ENCODE data around the gene CDH15. TPM values are rescaled to one million over a fixed set of nuclear protein-coding genes. Genes with fewer than 3 reads are reported as not detected.

CDH15 gene
- total and polyA plus RNA-seq, 2 of the 13 experiments (the other 11 are each of a cell fraction or from before 2014, with no cell fraction given), result 0.74 to 2.2 TPM

DNA sequence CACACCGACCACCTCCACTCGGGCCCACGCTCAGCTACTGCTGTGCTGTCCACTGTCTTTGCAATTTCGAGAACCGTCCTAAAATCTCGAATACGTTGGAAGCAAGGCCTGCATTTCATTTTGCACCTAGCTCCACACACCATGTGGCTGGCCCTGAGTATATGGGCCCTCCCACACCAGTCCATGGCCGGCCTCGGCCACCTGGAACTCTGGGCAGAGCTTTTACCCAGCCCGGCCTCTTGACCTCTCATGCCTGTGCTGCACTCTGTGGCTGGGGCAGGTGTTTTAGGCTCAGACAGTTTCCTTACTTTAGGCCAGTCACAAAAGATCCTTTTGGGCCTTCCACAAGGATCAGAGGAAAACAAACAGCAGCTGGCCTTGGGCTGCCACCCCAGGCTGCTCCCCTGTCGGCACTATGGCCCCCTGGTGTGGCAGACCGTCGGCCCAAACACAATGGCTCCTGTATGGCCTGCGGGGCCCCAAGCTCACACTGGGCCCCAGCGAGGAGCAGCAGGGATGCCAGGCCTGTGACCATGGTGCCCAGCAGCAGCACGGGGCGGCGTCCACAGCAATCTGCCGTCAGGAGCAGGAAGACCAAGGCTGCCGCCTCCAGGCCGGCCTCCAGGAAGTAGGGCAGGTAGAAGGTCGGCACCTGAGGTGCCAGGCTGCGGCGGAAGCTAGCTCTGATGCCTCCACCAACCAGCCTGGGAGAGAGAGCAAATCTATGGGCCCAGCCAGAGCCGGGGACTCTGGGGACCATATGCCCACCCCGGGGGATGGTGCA is 26.3 kb downstream of the CDH15 start (continued):
- TF ChIP-seq EP300 (IDR thresholded peaks at IDR 0.05; ENCODE audit: low read depth in 2 of 2, low read length in 2 of 2) (peak; percentile 81 to 85; a peak in 2 of 4 replicates), EP300 (CRISPR knock-in tag; IDR thresholded peaks at IDR 0.05; ENCODE audit: borderline replicate concordance) (peak; percentile 94), MAFK (conservative IDR thresholded peaks at IDR 0.05 in 1 of 2, IDR thresholded peaks at IDR 0.05 in 1 of 2; ENCODE audit: low read length in 2 of 2) (no peak), RXRB (CRISPR knock-in tag; IDR thresholded peaks at IDR 0.05; ENCODE audit: borderline replicate concordance) (peak; percentile 82), ETV5 (CRISPR knock-in tag; IDR thresholded peaks at IDR 0.05; ENCODE audit: borderline replicate concordance) (no peak; the same call in 1 of the 2 replicates), ASH2L (IDR thresholded peaks at IDR 0.05; ENCODE audit: insufficient read length, low read depth, low read length) (peak; percentile 70), MEIS2 (CRISPR knock-in tag; IDR thresholded peaks at IDR 0.05) (peak; percentile 58), TOE1 (CRISPR knock-in tag; IDR thresholded peaks at IDR 0.05) (no peak), RFXAP (CRISPR knock-in tag; IDR thresholded peaks at IDR 0.05; ENCODE audit: borderline replicate concordance) (peak; percentile 12; the same call in 1 of the 2 replicates), MAFF (IDR thresholded peaks at IDR 0.05; ENCODE audit: low read depth, low read length) (no peak), NR1H2 (CRISPR knock-in tag; IDR thresholded peaks at IDR 0.05; ENCODE audit: borderline replicate concordance, low read depth) (no peak), ZZZ3 (CRISPR knock-in tag; IDR thresholded peaks at IDR 0.05; ENCODE audit: borderline replicate concordance) (0 out of 2 replicates have a peak, but pooled peaks have one; percentile 54), ZNF484 (CRISPR knock-in tag; IDR thresholded peaks at IDR 0.05; ENCODE audit: borderline replicate concordance, low read depth) (no peak; the same call in 1 of the 2 replicates), FOXK1 (CRISPR knock-in tag; IDR thresholded peaks at IDR 0.05; ENCODE audit: borderline replicate concordance, low read depth) (0 out of 2 replicates have a peak, but pooled peaks have one; percentile 54), ZBTB43 (CRISPR knock-in tag; conservative IDR thresholded peaks at IDR 0.05) (peak; percentile 60; the same call in 1 of the 2 replicates), GATAD1 (CRISPR knock-in tag; IDR thresholded peaks at IDR 0.05) (peak; percentile 71), PCBP2 (optimal IDR thresholded peaks at IDR 0.05; ENCODE audit: low read depth, low read length, poor library complexity, severe bottlenecking) (no peak)
- TF ChIP-seq, protein P1, sequence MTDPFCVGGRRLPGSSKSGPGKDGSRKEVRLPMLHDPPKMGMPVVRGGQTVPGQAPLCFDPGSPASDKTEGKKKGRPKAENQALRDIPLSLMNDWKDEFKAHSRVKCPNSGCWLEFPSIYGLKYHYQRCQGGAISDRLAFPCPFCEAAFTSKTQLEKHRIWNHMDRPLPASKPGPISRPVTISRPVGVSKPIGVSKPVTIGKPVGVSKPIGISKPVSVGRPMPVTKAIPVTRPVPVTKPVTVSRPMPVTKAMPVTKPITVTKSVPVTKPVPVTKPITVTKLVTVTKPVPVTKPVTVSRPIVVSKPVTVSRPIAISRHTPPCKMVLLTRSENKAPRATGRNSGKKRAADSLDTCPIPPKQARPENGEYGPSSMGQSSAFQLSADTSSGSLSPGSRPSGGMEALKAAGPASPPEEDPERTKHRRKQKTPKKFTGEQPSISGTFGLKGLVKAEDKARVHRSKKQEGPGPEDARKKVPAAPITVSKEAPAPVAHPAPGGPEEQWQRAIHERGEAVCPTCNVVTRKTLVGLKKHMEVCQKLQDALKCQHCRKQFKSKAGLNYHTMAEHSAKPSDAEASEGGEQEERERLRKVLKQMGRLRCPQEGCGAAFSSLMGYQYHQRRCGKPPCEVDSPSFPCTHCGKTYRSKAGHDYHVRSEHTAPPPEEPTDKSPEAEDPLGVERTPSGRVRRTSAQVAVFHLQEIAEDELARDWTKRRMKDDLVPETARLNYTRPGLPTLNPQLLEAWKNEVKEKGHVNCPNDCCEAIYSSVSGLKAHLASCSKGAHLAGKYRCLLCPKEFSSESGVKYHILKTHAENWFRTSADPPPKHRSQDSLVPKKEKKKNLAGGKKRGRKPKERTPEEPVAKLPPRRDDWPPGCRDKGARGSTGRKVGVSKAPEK (CRISPR knock-in tag; IDR thresholded peaks at IDR 0.05; ENCODE audit: borderline replicate concordance), result no peak
- TF ChIP-seq, protein P2, sequence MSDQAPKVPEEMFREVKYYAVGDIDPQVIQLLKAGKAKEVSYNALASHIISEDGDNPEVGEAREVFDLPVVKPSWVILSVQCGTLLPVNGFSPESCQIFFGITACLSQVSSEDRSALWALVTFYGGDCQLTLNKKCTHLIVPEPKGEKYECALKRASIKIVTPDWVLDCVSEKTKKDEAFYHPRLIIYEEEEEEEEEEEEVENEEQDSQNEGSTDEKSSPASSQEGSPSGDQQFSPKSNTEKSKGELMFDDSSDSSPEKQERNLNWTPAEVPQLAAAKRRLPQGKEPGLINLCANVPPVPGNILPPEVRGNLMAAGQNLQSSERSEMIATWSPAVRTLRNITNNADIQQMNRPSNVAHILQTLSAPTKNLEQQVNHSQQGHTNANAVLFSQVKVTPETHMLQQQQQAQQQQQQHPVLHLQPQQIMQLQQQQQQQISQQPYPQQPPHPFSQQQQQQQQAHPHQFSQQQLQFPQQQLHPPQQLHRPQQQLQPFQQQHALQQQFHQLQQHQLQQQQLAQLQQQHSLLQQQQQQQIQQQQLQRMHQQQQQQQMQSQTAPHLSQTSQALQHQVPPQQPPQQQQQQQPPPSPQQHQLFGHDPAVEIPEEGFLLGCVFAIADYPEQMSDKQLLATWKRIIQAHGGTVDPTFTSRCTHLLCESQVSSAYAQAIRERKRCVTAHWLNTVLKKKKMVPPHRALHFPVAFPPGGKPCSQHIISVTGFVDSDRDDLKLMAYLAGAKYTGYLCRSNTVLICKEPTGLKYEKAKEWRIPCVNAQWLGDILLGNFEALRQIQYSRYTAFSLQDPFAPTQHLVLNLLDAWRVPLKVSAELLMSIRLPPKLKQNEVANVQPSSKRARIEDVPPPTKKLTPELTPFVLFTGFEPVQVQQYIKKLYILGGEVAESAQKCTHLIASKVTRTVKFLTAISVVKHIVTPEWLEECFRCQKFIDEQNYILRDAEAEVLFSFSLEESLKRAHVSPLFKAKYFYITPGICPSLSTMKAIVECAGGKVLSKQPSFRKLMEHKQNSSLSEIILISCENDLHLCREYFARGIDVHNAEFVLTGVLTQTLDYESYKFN (CRISPR knock-in tag; conservative IDR thresholded peaks at IDR 0.05), result peak; percentile 92
